Osteoblast (primary cell): Measurements from ENCODE around the gene NGEF. TPM values are rescaled to one million over a fixed set of nuclear protein-coding genes. Genes with fewer than 3 reads are reported as not detected.

Experiments used
- DNase-seq: peaks from one replicate; pipeline ENCODE4 v3.0.0; 2011; ENCODE audit warnings: low spot score, mixed read lengths; ENCODE audit not compliant: insufficient read length; ENCODE audit errors: missing footprints
- H2AFZ ChIP-seq: 2 replicates; pipeline ENCODE4 v1.6.0; 2011; ENCODE audit warnings: mild to moderate bottlenecking, low read length
- H3K27ac ChIP-seq: 2 replicates; pipeline ENCODE4 v1.5.1; 2011; ENCODE audit warnings: mild to moderate bottlenecking, low read depth, low read length, moderate library complexity
- H3K27me3 ChIP-seq: 2 replicates; pipeline ENCODE4 v1.6.0; 2012; ENCODE audit warnings: mild to moderate bottlenecking, control low read depth, inconsistent platforms, low read length, moderate library complexity; ENCODE audit not compliant: insufficient read depth
- H3K36me3 ChIP-seq: 2 replicates; pipeline ENCODE4 v1.5.1; 2011; ENCODE audit warnings: mild to moderate bottlenecking, low read length, control low read depth, moderate library complexity; ENCODE audit not compliant: insufficient read depth
- H3K4me1 ChIP-seq: 2 replicates; pipeline ENCODE4 v1.5.1; 2011; ENCODE audit warnings: mild to moderate bottlenecking, low read length, control low read depth, moderate library complexity; ENCODE audit not compliant: insufficient read depth
- H3K4me2 ChIP-seq: 2 replicates; pipeline ENCODE4 v1.6.0; 2011; ENCODE audit warnings: mild to moderate bottlenecking, low read length; ENCODE audit not compliant: insufficient read depth
- H3K4me3 ChIP-seq: fragments of 200-600 bp; sonication (generic); 3 replicates; pipeline ENCODE4 v1.5.1; 2012; ENCODE audit warnings: mild to moderate bottlenecking, low read length, inconsistent platforms; ENCODE audit not compliant: insufficient read depth
- H3K79me2 ChIP-seq: 2 replicates; pipeline ENCODE4 v1.6.0; 2012; ENCODE audit warnings: mild to moderate bottlenecking, low read length, control low read depth, inconsistent platforms; ENCODE audit not compliant: insufficient read depth
- H3K9me3 ChIP-seq: 2 replicates; pipeline ENCODE4 v1.5.1; 2011; ENCODE audit warnings: low read depth, low read length, control low read depth
- H4K20me1 ChIP-seq: 2 replicates; pipeline ENCODE4 v1.6.0; 2012; ENCODE audit warnings: mild to moderate bottlenecking, low read length, control low read depth; ENCODE audit not compliant: insufficient read depth
- total RNA-seq: library from RNA; depleted of rRNA; stranded (reverse); fragments of >200 nt; gene quantifications from 2 replicates; pipeline ENCODE4 v1.2.3, GENCODE V29; 2012
- TF ChIP-seq, protein P1 (sequence below): IDR thresholded peaks from 2 replicates; pipeline ENCODE4 v1.5.1; 2011; ENCODE audit warnings: mild to moderate bottlenecking, low read depth, low read length, moderate library complexity; ENCODE audit errors: extremely low read depth

Gene NGEF
- total RNA-seq, 1 donor, result not detected

DNA sequence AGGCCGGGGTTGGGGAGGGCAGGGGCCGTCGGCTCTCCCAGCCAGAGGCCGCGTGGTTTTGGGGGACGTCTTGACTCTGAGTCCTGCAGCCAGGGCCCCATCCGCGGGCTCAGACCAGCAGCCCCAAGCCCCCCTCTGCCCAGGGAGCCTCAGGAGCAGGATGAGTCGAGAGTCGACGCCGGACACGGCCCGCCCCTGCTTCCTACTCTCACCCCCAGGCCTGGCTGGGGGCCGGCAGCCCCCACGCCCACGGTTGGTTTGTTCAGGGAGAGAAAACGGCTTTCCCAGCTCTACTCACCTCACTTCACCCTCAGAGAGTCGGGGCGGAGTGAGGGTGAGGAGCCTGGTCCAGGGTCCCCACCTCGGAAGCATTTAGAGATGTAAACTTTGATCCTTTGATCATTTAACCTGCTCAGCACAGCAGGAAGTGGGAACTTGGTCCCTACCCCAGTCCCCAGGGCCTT lies 136.0 kb downstream of the NGEF start:
- no peak overlapping the region for H3K27ac ChIP-seq
- H4K20me1 ChIP-seq, result no peaks in the 10 kb centered on the region
- no peaks in the 10 kb centered on the region for H3K4me1 ChIP-seq
- H3K27me3 ChIP-seq, result peaks cover 6% of the 10 kb centered on the region
- no peaks in the 10 kb centered on the region for H3K79me2 ChIP-seq
- DNase-seq, result no peak
- no peaks in the 10 kb centered on the region for H3K36me3 ChIP-seq
- peak overlapping the region; percentile 72 for H3K4me2 ChIP-seq
- H3K4me3 ChIP-seq, result peak overlapping the region; percentile 57
- TF ChIP-seq, protein P1, sequence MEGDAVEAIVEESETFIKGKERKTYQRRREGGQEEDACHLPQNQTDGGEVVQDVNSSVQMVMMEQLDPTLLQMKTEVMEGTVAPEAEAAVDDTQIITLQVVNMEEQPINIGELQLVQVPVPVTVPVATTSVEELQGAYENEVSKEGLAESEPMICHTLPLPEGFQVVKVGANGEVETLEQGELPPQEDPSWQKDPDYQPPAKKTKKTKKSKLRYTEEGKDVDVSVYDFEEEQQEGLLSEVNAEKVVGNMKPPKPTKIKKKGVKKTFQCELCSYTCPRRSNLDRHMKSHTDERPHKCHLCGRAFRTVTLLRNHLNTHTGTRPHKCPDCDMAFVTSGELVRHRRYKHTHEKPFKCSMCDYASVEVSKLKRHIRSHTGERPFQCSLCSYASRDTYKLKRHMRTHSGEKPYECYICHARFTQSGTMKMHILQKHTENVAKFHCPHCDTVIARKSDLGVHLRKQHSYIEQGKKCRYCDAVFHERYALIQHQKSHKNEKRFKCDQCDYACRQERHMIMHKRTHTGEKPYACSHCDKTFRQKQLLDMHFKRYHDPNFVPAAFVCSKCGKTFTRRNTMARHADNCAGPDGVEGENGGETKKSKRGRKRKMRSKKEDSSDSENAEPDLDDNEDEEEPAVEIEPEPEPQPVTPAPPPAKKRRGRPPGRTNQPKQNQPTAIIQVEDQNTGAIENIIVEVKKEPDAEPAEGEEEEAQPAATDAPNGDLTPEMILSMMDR, result no peak
- H2AFZ ChIP-seq, result no peak overlapping the region
- no peaks in the 10 kb centered on the region for H3K9me3 ChIP-seq

- no peaks in the 10 kb centered on the region for H4K20me1 ChIP-seq
- peak overlapping the region; percentile 57 for H3K4me3 ChIP-seq
- TF ChIP-seq, protein P1, result no peak
- H3K4me1 ChIP-seq, result no peaks in the 10 kb centered on the region
- H3K9me3 ChIP-seq, result no peaks in the 10 kb centered on the region
- no peaks in the 10 kb centered on the region for H3K36me3 ChIP-seq
- no peak overlapping the region for H2AFZ ChIP-seq
- H3K79me2 ChIP-seq, result no peaks in the 10 kb centered on the region
- H3K27ac ChIP-seq, result no peak overlapping the region
- H3K27me3 ChIP-seq, result peaks cover 6% of the 10 kb centered on the region
- peak; percentile 92 for DNase-seq
- H3K4me2 ChIP-seq, result peak overlapping the region; percentile 72
Measured at GRCh38 chr2:232876161-232876977, 136.7 kb downstream of the NGEF start.

DNA sequence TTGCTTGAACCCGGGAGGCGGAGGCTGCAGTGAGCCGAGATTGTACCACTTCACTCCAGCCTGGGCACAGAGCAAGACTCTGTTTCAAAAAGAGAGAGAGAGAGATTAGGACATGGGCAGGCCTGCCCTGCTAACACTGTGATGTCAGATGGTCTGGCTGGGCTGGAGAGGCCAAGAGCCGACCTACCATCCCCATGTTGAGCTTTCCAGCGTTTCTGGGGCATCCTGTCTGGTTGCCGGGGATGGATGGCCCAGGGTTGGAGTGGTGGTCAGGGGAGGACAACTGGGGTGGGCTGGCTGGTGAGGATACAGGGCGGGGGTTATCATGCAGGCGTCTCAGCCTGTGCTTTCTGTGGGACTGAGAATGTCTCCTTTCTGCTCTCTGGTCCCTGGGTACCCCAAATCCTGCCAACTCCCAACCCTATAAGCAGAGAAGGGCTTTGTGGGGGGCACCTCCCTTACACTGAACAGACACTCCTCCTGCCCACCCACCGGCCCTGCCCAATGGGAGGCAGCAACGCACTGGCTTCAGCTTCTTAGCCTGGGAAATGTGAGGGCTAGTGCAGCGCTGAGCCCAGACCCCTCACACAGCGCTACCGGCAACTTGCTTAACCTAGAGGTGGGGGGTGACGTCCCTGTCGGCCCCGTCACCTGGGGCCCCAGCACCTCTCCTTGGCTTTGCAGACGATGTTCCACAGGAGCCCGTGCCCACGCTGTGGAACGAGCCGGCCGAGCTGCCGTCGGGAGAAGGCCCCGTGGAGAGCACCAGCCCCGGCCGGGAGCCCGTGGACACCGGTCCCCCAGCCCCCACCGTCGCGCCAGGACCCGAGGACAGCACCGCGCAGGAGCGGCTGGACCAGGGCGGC lies 137.6 kb downstream of the NGEF start:
- TF ChIP-seq, protein P1, result no peak
- H4K20me1 ChIP-seq, result no peaks in the 10 kb centered on the region
- peak; percentile 85 for DNase-seq
- H3K4me1 ChIP-seq, result no peaks in the 10 kb centered on the region
- H2AFZ ChIP-seq, result no peak overlapping the region
- H3K27me3 ChIP-seq, result peaks cover 6% of the 10 kb centered on the region
- no peak overlapping the region for H3K4me3 ChIP-seq
- H3K36me3 ChIP-seq, result no peaks in the 10 kb centered on the region
- H3K4me2 ChIP-seq, result peak overlapping the region; percentile 28
- H3K79me2 ChIP-seq, result no peaks in the 10 kb centered on the region
- H3K9me3 ChIP-seq, result no peaks in the 10 kb centered on the region
- H3K27ac ChIP-seq, result no peak overlapping the region
